ENCODE data around the gene MTA3.

Gene MTA3

GRCh38 chr2:42568401-42569115 is at the start of gene MTA3:
TSS of gene MTA3 (plus strand) at chr2:42568632. CDS start at chr2:42568746, 114 bp downstream.
- Histone ChIP-seq H4K20me1 (ENCODE audit: control insufficient read depth, insufficient read depth, low read depth, low read length) (no peaks in the 10 kb centered on the region), H3K4me2 (ENCODE audit: low read length) (peak within 1 kb of the TSS; percentile 90), H3K4me1 (ENCODE audit: control insufficient read depth, low read length) (peaks cover 29% of the 10 kb centered on the region), H3K4me3 (ENCODE audit: low read length) (peak within 1 kb of the TSS; percentile 98), H3K27ac (ENCODE audit: low read depth, low read length) (peak within 1 kb of the TSS; percentile 61), H3K9me2 (replicated peaks; ENCODE audit: control insufficient read depth, low read length) (no peaks in the 10 kb centered on the region), H3K36me3 (ENCODE audit: control insufficient read depth, low read length) (peaks cover 30% of the 10 kb centered on the region), H3K27me3 (ENCODE audit: control insufficient read depth, low read length) (no peaks in the 10 kb centered on the region), H3F3A (ENCODE audit: control insufficient read depth, insufficient read depth) (peaks cover 17% of the 10 kb centered on the region), H3K79me2 (ENCODE audit: control insufficient read depth, low read length) (peaks cover 29% of the 10 kb centered on the region), H3K9me3 (ENCODE audit: control insufficient read depth, insufficient read depth, low read length) (no peaks in the 10 kb centered on the region)
- TF ChIP-seq, protein P1, sequence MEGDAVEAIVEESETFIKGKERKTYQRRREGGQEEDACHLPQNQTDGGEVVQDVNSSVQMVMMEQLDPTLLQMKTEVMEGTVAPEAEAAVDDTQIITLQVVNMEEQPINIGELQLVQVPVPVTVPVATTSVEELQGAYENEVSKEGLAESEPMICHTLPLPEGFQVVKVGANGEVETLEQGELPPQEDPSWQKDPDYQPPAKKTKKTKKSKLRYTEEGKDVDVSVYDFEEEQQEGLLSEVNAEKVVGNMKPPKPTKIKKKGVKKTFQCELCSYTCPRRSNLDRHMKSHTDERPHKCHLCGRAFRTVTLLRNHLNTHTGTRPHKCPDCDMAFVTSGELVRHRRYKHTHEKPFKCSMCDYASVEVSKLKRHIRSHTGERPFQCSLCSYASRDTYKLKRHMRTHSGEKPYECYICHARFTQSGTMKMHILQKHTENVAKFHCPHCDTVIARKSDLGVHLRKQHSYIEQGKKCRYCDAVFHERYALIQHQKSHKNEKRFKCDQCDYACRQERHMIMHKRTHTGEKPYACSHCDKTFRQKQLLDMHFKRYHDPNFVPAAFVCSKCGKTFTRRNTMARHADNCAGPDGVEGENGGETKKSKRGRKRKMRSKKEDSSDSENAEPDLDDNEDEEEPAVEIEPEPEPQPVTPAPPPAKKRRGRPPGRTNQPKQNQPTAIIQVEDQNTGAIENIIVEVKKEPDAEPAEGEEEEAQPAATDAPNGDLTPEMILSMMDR (IDR thresholded peaks at IDR 0.05; ENCODE audit: low read depth, low read length, poor library complexity, severe bottlenecking): no peak
- no peak for TF ChIP-seq EZH2phosphoT487 (IDR thresholded peaks at IDR 0.05; ENCODE audit: borderline replicate concordance, low read length)

- H3F3A ChIP-seq (ENCODE audit: control insufficient read depth, insufficient read depth): no peaks in the 10 kb centered on the region
- H3K9me2 ChIP-seq (replicated peaks; ENCODE audit: control insufficient read depth, low read length): no peaks in the 10 kb centered on the region
- TF ChIP-seq, protein P1 (IDR thresholded peaks at IDR 0.05; ENCODE audit: low read depth, low read length, poor library complexity, severe bottlenecking): no peak
- no peak for TF ChIP-seq EZH2phosphoT487 (IDR thresholded peaks at IDR 0.05; ENCODE audit: borderline replicate concordance, low read length)
- H3K4me2 ChIP-seq (ENCODE audit: low read length): no peak overlapping the region
- H3K27ac ChIP-seq (ENCODE audit: low read depth, low read length): no peak overlapping the region
- H3K79me2 ChIP-seq (ENCODE audit: control insufficient read depth, low read length): no peaks in the 10 kb centered on the region
- H3K4me3 ChIP-seq (ENCODE audit: low read length): no peak overlapping the region
- no peaks in the 10 kb centered on the region for H3K36me3 ChIP-seq (ENCODE audit: control insufficient read depth, low read length)
- no peaks in the 10 kb centered on the region for H3K9me3 ChIP-seq (ENCODE audit: control insufficient read depth, insufficient read depth, low read length)
- H3K27me3 ChIP-seq (ENCODE audit: control insufficient read depth, low read length): no peaks in the 10 kb centered on the region
- H4K20me1 ChIP-seq (ENCODE audit: control insufficient read depth, insufficient read depth, low read depth, low read length): no peaks in the 10 kb centered on the region
- no peaks in the 10 kb centered on the region for H3K4me1 ChIP-seq (ENCODE audit: control insufficient read depth, low read length)
Observed at GRCh38 chr2:42519624-42520023, 48.8 kb upstream of the MTA3 start.

DNA sequence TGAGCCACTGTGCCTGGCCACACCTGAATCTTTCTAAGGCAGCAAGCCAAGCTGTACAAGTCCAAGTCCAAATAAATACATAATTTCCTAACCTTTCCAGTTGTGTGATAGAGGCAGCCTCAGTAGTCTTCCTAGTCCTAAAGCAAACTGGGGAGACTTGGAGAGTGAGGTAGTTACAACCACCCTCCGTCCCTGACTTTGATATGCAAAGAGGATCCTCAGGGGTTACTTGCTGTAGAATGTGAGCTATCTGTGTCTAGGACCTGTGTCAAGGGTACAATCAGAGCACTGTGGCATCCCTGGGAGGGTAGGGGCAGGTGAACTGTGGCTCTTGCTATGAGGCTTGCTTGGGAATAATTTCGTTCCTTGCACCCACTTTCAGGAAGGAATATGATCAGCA is 46.4 kb upstream of the MTA3 start:
- Histone ChIP-seq H3K4me3 (ENCODE audit: low read length) (no peak overlapping the region), H3K27me3 (ENCODE audit: control insufficient read depth, low read length) (no peaks in the 10 kb centered on the region)

More for the DNA sequence above, 46.4 kb upstream of the MTA3 start:
- Histone ChIP-seq H3K36me3 (ENCODE audit: control insufficient read depth, low read length) (no peaks in the 10 kb centered on the region), H4K20me1 (ENCODE audit: control insufficient read depth, insufficient read depth, low read depth, low read length) (no peaks in the 10 kb centered on the region), H3K9me2 (replicated peaks; ENCODE audit: control insufficient read depth, low read length) (no peaks in the 10 kb centered on the region), H3K27ac (ENCODE audit: low read depth, low read length) (no peak overlapping the region), H3F3A (ENCODE audit: control insufficient read depth, insufficient read depth) (no peaks in the 10 kb centered on the region), H3K79me2 (ENCODE audit: control insufficient read depth, low read length) (no peaks in the 10 kb centered on the region), H3K4me2 (ENCODE audit: low read length) (no peak overlapping the region), H3K4me1 (ENCODE audit: control insufficient read depth, low read length) (no peaks in the 10 kb centered on the region), H3K9me3 (ENCODE audit: control insufficient read depth, insufficient read depth, low read length) (peaks cover 1% of the 10 kb centered on the region; the same call in 1 of the 2 replicates)
- no peak for TF ChIP-seq EZH2phosphoT487 (IDR thresholded peaks at IDR 0.05; ENCODE audit: borderline replicate concordance, low read length)
- TF ChIP-seq, protein P1 (IDR thresholded peaks at IDR 0.05; ENCODE audit: low read depth, low read length, poor library complexity, severe bottlenecking): no peak

Measured in DOHH2 (cell line).